DOHH2 (cell line): ENCODE results near the gene CYP2C18.
"Not testable (repeated sequence)": the region's sequence is repeated elsewhere in the genome, so short reads cannot be mapped to it uniquely, and the experiment has no call there.

Experiments
- H3F3A ChIP-seq: fragments of 200-600 bp; sonication (generic), shearing (Covaris generic); 2 replicates; pipeline ENCODE4 v1.6.0; 2016; ENCODE audit warnings: antibody characterized with exemption, mild to moderate bottlenecking; ENCODE audit not compliant: control insufficient read depth, insufficient read depth
- H3K27ac ChIP-seq: fragments of 200-600 bp; sonication (generic); 2 replicates; pipeline ENCODE4 v1.5.1; 2014; ENCODE audit warnings: low read depth, mild to moderate bottlenecking, low read length, moderate library complexity
- H3K27me3 ChIP-seq: fragments of 200-600 bp; sonication (generic); 2 replicates; pipeline ENCODE4 v1.6.1; 2014; ENCODE audit warnings: mild to moderate bottlenecking, low read length, mixed read lengths; ENCODE audit not compliant: control insufficient read depth
- H3K36me3 ChIP-seq: fragments of 200-600 bp; sonication (generic); 2 replicates; pipeline ENCODE4 v1.6.1; 2014; ENCODE audit warnings: mild to moderate bottlenecking, low read length, moderate library complexity, mixed read lengths; ENCODE audit not compliant: control insufficient read depth
- H3K4me1 ChIP-seq: fragments of 200-600 bp; sonication (generic); 2 replicates; pipeline ENCODE4 v1.6.1; 2014; ENCODE audit warnings: mild to moderate bottlenecking, low read length, mixed read lengths; ENCODE audit not compliant: control insufficient read depth
- H3K4me2 ChIP-seq: fragments of 200-600 bp; sonication (generic); 2 replicates; pipeline ENCODE4 v1.6.0; 2014; ENCODE audit warnings: mild to moderate bottlenecking, low read length, moderate library complexity
- H3K4me3 ChIP-seq: fragments of 200-600 bp; sonication (generic); 2 replicates; pipeline ENCODE4 v1.5.1; 2014; ENCODE audit warnings: mild to moderate bottlenecking, low read length, mixed read lengths
- H3K79me2 ChIP-seq: fragments of 200-600 bp; sonication (generic); 2 replicates; pipeline ENCODE4 v1.6.1; 2014; ENCODE audit warnings: mild to moderate bottlenecking, low read length, mixed read lengths; ENCODE audit not compliant: control insufficient read depth
- H3K9me2 ChIP-seq: fragments of 200-600 bp; sonication (generic); replicated peaks from 2 replicates; pipeline ENCODE4 v1.6.1; 2014; ENCODE audit warnings: mild to moderate bottlenecking, low read length, mixed read lengths; ENCODE audit not compliant: control insufficient read depth
- H3K9me3 ChIP-seq: fragments of 200-600 bp; sonication (generic); 2 replicates; pipeline ENCODE4 v1.6.1; 2014; ENCODE audit warnings: antibody characterized with exemption, low read length, mixed read lengths; ENCODE audit not compliant: control insufficient read depth, insufficient read depth
- H4K20me1 ChIP-seq: fragments of 200-600 bp; sonication (generic); 2 replicates; pipeline ENCODE4 v1.6.0; 2014; ENCODE audit warnings: low read depth, mild to moderate bottlenecking, antibody characterized with exemption, low read length, moderate library complexity; ENCODE audit not compliant: control insufficient read depth, insufficient read depth
- CTCF ChIP-seq: fragments of 200-600 bp; sonication (generic); IDR thresholded peaks from one replicate; pipeline ENCODE4 v1.5.1; 2014; ENCODE audit warnings: antibody characterized with exemption, mild to moderate bottlenecking, low read depth, low read length; ENCODE audit not compliant: poor library complexity, severe bottlenecking
- EZH2phosphoT487 ChIP-seq: fragments of 200-600 bp; sonication (generic); IDR thresholded peaks from 2 replicates; pipeline ENCODE4 v1.6.1; 2017; ENCODE audit warnings: borderline replicate concordance, mild to moderate bottlenecking, antibody characterized with exemption, low read length, moderate library complexity, mixed read lengths

Gene CYP2C18

GRCh38 chr10:94641480-94641879 is 42.0 kb upstream of the CYP2C18 start:
- no peak for TF ChIP-seq EZH2phosphoT487
- H3K4me3 ChIP-seq = no peak overlapping the region
- no peaks in the 10 kb centered on the region for H3K9me2 ChIP-seq

GRCh38 chr10:94644352-94644751 is 39.2 kb upstream of the CYP2C18 start:
- H3K27me3 ChIP-seq = peaks cover 3% of the 10 kb centered on the region; the same call in 1 of the 2 replicates
- H3F3A ChIP-seq = no peaks in the 10 kb centered on the region
- no peak overlapping the region for H3K4me3 ChIP-seq
- no peaks in the 10 kb centered on the region for H4K20me1 ChIP-seq
- no peak overlapping the region for H3K27ac ChIP-seq
- H3K36me3 ChIP-seq = no peaks in the 10 kb centered on the region
- no peak overlapping the region for H3K4me2 ChIP-seq
- TF ChIP-seq EZH2phosphoT487 (no peak), CTCF (no peak)
- no peaks in the 10 kb centered on the region for H3K9me2 ChIP-seq
- no peaks in the 10 kb centered on the region for H3K4me1 ChIP-seq
- H3K79me2 ChIP-seq = no peaks in the 10 kb centered on the region
- no peaks in the 10 kb centered on the region for H3K9me3 ChIP-seq

More at GRCh38 chr10:94641480-94641879, 42.0 kb upstream of the CYP2C18 start:
- Histone ChIP-seq H3K36me3 (no peaks in the 10 kb centered on the region), H3K27ac (no peak overlapping the region), H3K79me2 (no peaks in the 10 kb centered on the region), H3K4me2 (no peak overlapping the region), H3K27me3 (peaks cover 3% of the 10 kb centered on the region; the same call in 1 of the 2 replicates), H3F3A (no peaks in the 10 kb centered on the region), H4K20me1 (no peaks in the 10 kb centered on the region), H3K9me3 (peaks cover 2% of the 10 kb centered on the region), H3K4me1 (no peaks in the 10 kb centered on the region)

- Histone ChIP-seq H3F3A (no peaks in the 10 kb centered on the region), H3K4me2 (no peak overlapping the region), H3K27me3 (peaks cover 3% of the 10 kb centered on the region; the same call in 1 of the 2 replicates), H3K36me3 (no peaks in the 10 kb centered on the region), H3K27ac (no peak overlapping the region), H3K79me2 (no peaks in the 10 kb centered on the region), H4K20me1 (no peaks in the 10 kb centered on the region), H3K9me2 (no peaks in the 10 kb centered on the region), H3K4me1 (no peaks in the 10 kb centered on the region), H3K9me3 (no peaks in the 10 kb centered on the region), H3K4me3 (no peak overlapping the region)
- TF ChIP-seq EZH2phosphoT487 = no peak
- no peak for TF ChIP-seq CTCF
Measured at GRCh38 chr10:94645285-94645684, 38.2 kb upstream of the CYP2C18 start.

GRCh38 chr10:94655201-94655600 is 28.3 kb upstream of the CYP2C18 start:
- not testable (repeated sequence) for H4K20me1 ChIP-seq, H3K36me3 ChIP-seq, H3K4me3 ChIP-seq, H3K9me2 ChIP-seq, H3K79me2 ChIP-seq, H3K4me1 ChIP-seq, H3K27me3 ChIP-seq, H3F3A ChIP-seq, H3K27ac ChIP-seq, H3K9me3 ChIP-seq, H3K4me2 ChIP-seq

GRCh38 chr10:94663061-94663460 is 20.5 kb upstream of the CYP2C18 start:
- not testable (repeated sequence) for H3K4me3 ChIP-seq, H3K4me2 ChIP-seq, H3K36me3 ChIP-seq, H3K27ac ChIP-seq, H3K9me3 ChIP-seq, H3K27me3 ChIP-seq, H3K79me2 ChIP-seq, H4K20me1 ChIP-seq, H3K4me1 ChIP-seq, H3F3A ChIP-seq, H3K9me2 ChIP-seq
